Measurements from ENCODE around the gene TNFRSF25.

- TF ChIP-seq, protein P1, sequence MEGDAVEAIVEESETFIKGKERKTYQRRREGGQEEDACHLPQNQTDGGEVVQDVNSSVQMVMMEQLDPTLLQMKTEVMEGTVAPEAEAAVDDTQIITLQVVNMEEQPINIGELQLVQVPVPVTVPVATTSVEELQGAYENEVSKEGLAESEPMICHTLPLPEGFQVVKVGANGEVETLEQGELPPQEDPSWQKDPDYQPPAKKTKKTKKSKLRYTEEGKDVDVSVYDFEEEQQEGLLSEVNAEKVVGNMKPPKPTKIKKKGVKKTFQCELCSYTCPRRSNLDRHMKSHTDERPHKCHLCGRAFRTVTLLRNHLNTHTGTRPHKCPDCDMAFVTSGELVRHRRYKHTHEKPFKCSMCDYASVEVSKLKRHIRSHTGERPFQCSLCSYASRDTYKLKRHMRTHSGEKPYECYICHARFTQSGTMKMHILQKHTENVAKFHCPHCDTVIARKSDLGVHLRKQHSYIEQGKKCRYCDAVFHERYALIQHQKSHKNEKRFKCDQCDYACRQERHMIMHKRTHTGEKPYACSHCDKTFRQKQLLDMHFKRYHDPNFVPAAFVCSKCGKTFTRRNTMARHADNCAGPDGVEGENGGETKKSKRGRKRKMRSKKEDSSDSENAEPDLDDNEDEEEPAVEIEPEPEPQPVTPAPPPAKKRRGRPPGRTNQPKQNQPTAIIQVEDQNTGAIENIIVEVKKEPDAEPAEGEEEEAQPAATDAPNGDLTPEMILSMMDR (conservative IDR thresholded peaks at IDR 0.05) = no peak
- no peak for TF ChIP-seq ZFX (IDR thresholded peaks at IDR 0.05)
Observed at GRCh38 chr1:6435129-6435528, 30.8 kb downstream of the TNFRSF25 start.

Measured in C4-2B (cell line).